Epithelial cell of esophagus (primary cell): ENCODE data around the gene HTT.

Source experiments
- DNase-seq: peaks from one replicate; pipeline ENCODE4 v3.0.0; 2010; ENCODE audit warnings: low read depth
- H3K4me3 ChIP-seq: 2 replicates; pipeline ENCODE4 v1.5.1; 2011; ENCODE audit warnings: mild to moderate bottlenecking, low read length, control low read depth
- CTCF ChIP-seq: IDR thresholded peaks from 2 replicates; pipeline ENCODE4 v1.5.1; 2011; ENCODE audit warnings: low read depth, mild to moderate bottlenecking, low read length, control low read depth, inconsistent platforms; ENCODE audit not compliant: insufficient read depth; ENCODE audit errors: missing control alignments

The HTT gene

GRCh38 chr4:3238721-3239120 is 164.2 kb downstream of the HTT start:
- TF ChIP-seq CTCF, result no peak
- no peak overlapping the region for H3K4me3 ChIP-seq
- DNase-seq, result no peak

- DNase-seq, result no peak
- TF ChIP-seq CTCF, result no peak
- H3K4me3 ChIP-seq, result no peak overlapping the region
These were observed 164.8 kb downstream of the HTT start for GRCh38 chr4:3239303-3239702.

- no peak for DNase-seq
- no peak overlapping the region for H3K4me3 ChIP-seq
- no peak for TF ChIP-seq CTCF
These were observed 165.8 kb downstream of the HTT start for GRCh38 chr4:3239998-3240920.

GRCh38 chr4:3240936-3241522 is 166.5 kb downstream of the HTT start:
- H3K4me3 ChIP-seq, result no peak overlapping the region
- TF ChIP-seq CTCF, result no peak
- DNase-seq, result no peak

GRCh38 chr4:3241898-3242524 is 167.5 kb downstream of the HTT start:
- TF ChIP-seq CTCF, result no peak
- no peak overlapping the region for H3K4me3 ChIP-seq
- DNase-seq, result no peak

- TF ChIP-seq CTCF, result no peak
- no peak for DNase-seq
- H3K4me3 ChIP-seq, result no peak overlapping the region
These were observed 168.8 kb downstream of the HTT start for GRCh38 chr4:3243136-3243780.
